ENCODE results near the gene FAM222A. TPM values are rescaled to one million over a fixed set of nuclear protein-coding genes. Genes with fewer than 3 reads are reported as not detected.
A peak's percentile ranks its signal among the peaks of the same experiment; 100 is the strongest.

The FAM222A gene
- polyA plus RNA-seq, 2 of the 4 experiments (the other 2 are of a cell fraction), result 0.98 to 3.2 TPM

DNA sequence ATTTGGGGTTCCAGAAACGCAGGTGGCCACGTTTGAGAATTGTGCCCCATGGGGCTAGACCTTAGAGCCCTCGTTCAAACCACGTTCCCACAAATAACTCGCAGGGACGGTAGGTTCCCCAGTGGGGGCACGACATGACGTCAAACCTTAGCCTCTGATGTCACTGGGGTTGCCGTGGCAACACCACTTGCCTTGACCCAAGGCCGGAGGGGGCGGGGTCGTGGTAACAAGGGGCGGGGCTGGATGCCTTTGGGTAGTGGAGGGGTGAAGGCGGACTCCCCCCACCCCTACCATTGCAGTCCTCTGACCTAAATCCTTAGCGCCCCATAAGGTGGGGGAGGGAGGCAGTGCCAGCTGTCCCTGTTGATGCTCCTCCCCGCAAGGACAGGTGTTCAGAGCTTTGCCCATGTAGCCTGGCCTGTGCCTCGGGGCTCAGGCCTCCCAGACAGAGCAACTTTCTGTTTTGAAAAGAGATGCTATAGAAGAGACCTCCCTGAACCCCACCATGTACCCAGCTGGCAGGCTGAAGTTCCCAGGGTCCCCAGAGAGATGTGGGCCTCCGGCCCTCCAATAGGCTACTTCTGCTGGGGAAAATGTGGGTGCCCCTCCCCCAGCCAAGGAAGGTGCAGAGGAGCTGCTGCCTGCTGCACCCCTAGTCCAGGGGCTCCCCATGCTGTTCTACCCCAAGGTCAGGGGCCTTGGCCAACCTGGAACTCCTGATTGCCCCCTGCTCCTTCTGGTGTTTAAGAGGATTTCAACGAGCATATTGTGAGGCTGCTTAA lies 1.9 kb downstream of the FAM222A start (continued):
- TF ChIP-seq, protein P1, sequence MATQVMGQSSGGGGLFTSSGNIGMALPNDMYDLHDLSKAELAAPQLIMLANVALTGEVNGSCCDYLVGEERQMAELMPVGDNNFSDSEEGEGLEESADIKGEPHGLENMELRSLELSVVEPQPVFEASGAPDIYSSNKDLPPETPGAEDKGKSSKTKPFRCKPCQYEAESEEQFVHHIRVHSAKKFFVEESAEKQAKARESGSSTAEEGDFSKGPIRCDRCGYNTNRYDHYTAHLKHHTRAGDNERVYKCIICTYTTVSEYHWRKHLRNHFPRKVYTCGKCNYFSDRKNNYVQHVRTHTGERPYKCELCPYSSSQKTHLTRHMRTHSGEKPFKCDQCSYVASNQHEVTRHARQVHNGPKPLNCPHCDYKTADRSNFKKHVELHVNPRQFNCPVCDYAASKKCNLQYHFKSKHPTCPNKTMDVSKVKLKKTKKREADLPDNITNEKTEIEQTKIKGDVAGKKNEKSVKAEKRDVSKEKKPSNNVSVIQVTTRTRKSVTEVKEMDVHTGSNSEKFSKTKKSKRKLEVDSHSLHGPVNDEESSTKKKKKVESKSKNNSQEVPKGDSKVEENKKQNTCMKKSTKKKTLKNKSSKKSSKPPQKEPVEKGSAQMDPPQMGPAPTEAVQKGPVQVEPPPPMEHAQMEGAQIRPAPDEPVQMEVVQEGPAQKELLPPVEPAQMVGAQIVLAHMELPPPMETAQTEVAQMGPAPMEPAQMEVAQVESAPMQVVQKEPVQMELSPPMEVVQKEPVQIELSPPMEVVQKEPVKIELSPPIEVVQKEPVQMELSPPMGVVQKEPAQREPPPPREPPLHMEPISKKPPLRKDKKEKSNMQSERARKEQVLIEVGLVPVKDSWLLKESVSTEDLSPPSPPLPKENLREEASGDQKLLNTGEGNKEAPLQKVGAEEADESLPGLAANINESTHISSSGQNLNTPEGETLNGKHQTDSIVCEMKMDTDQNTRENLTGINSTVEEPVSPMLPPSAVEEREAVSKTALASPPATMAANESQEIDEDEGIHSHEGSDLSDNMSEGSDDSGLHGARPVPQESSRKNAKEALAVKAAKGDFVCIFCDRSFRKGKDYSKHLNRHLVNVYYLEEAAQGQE (IDR thresholded peaks at IDR 0.05), result no peak
- no peak for TF ChIP-seq RAD21 (conservative IDR thresholded peaks at IDR 0.05 in 1 of 2, IDR thresholded peaks at IDR 0.05 in 1 of 2)
- TF ChIP-seq HEYL (CRISPR knock-in tag; IDR thresholded peaks at IDR 0.05), result no peak
- TF ChIP-seq EP300 (IDR thresholded peaks at IDR 0.05), result no peak
- TF ChIP-seq NR3C1 (IDR thresholded peaks at IDR 0.05), result no peak
- no peak for TF ChIP-seq TP53 (CRISPR knock-in tag; IDR thresholded peaks at IDR 0.05)
- no peak for TF ChIP-seq HOXB5 (CRISPR knock-in tag; IDR thresholded peaks at IDR 0.05)
- no peak for TF ChIP-seq PHF8 (IDR thresholded peaks at IDR 0.05; ENCODE audit: borderline replicate concordance, low read depth)
- TF ChIP-seq RARB (CRISPR knock-in tag; IDR thresholded peaks at IDR 0.05), result no peak

DNA sequence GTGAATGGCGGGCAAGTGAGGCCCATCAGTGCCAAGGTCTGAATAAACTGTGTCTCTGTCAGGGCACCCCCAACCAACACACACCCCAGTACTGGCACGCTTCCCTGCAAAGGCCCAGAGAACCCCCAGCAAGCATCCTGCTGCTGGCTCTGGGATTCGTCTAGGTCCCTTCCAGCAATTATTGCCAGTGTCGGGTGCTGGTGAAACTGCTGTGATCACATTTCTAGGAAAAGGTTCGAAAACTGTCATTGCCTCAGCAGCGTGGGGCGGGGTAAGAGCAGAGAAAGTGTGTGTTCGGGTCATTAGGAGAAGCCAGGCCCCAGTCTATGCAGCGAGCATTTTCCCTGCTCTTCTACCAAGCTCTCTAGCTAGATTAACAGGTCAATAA lies 2.5 kb downstream of the FAM222A start:
- DNase-seq (ENCODE audit: low read depth in 1 of 2, low spot score in 1 of 2) (no peak), FAIRE-seq (no peak), ATAC-seq (no peak)
- H3K9me3 ChIP-seq, result no peaks in the 10 kb centered on the region
- H3K4me1 ChIP-seq, result peaks cover 12% of the 10 kb centered on the region
- no peak overlapping the region for H3K4me2 ChIP-seq
- no peak for TF ChIP-seq HOXB13 (CRISPR knock-in tag; IDR thresholded peaks at IDR 0.05; ENCODE audit: low read depth)
- no peak for TF ChIP-seq EHMT2 (IDR thresholded peaks at IDR 0.05; ENCODE audit: low read depth)
- ChIA-PET POLR2A (no interaction called here), CTCF (interaction anchor here (1.0 to 5.2 kb wide), 6 partner anchors 10 to 127 kb away, joined by 3 to 42 read pairs (median 3); no protein-coding TSS in a partner anchor)
- no peak overlapping the region for H3K27ac ChIP-seq
- H3K4me3 ChIP-seq, result no peak overlapping the region
- WGBS (ENCODE audit: missing lambda C conversion rate), result 89% methylated on average over 9 of the region's 9 CpGs

DNA sequence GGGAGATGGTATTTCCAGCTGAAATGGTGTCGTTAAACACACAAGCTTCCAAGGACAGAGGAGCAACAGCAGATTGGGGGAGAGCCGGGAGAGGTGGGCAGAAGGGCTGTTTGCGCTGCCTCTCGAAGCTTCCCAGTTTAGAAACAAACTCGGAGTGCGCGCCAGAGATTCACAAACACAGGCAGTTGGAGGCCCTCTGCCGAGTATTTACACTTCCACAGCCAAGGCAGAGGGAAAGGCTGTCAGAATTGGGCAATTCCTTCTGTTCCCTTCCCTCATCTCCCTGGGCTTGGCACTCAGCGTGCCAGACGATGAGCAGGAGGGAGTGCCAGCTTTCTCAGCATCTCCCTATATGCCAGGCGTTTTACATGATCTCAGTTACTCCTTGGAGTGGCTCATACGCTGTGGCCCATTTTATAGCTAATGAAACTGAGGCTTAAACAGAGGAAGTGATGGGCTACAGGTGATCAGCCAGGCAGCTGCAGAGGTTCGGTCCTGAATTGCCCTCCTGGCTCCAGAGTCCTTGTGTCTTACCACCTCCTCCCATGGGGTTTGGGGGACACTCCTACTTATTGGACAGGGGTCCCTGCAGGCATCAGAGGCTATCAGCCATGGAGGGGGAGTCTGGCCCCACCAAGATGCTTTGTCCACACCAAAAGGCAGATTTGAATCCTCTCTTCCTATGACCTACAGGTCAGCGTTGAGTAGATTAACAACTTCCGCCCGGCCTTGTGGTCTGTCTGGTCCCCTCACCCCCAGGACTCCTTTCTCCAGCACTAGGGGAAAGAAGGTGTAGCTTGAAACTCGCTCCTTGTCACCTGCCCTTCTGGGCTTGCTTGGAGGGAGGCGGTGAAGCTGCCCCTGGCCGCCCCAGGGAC lies 3.1 kb downstream of the FAM222A start:
- Histone ChIP-seq H3K4me3 (no peak overlapping the region), H3K9me3 (no peaks in the 10 kb centered on the region), H3K27ac (no peak overlapping the region), H3K4me1 (peaks cover 7% of the 10 kb centered on the region; the same call in 2 of the 3 replicates), H3K4me2 (no peak overlapping the region)
- FAIRE-seq (no peak), DNase-seq (ENCODE audit: low read depth in 1 of 2, low spot score in 1 of 2) (no peak), ATAC-seq (no peak)
- CTCF ChIA-PET, result interaction anchor here (0.7 to 1.5 kb wide), 7 partner anchors 11 to 126 kb away, joined by 3 to 4 read pairs (median 3); no protein-coding TSS in a partner anchor
- POLR2A ChIA-PET, result interaction anchor here (0.5 kb wide), 1 partner anchor 162 kb away, joined by 3 read pairs; no protein-coding TSS in a partner anchor
- WGBS (ENCODE audit: missing lambda C conversion rate), result 79% methylated on average over 18 of the region's 19 CpGs
- TF ChIP-seq ZFP36 (IDR thresholded peaks at IDR 0.05; ENCODE audit: borderline replicate concordance, partially characterized antibody), result no peak
- peak; percentile 51; the same call in 1 of the 2 replicates for TF ChIP-seq KDM1A (IDR thresholded peaks at IDR 0.05; ENCODE audit: low read depth)
- TF ChIP-seq CEBPB (IDR thresholded peaks at IDR 0.05), result 0 out of 4 replicates have a peak, but pooled peaks of 1 of the 2 experiments have one; percentile 8

All from A549 (cell line).